Dendritic cell treated with granulocyte-macrophage colony-stimulating factor and Interleukin-4, amounts not matched to agents 40 ng/mL and 50 ng/mL, for 4 days (primary cell): Measurements from ENCODE around the gene NXPH1.

ENCODE experiments used
- H3K27ac Mint-ChIP-seq: one replicate; pipeline ENCODE4 v1.8.0; 2022; ENCODE audit warnings: mild to moderate bottlenecking, mixed read lengths
- H3K27me3 Mint-ChIP-seq: one replicate; pipeline ENCODE4 v1.8.0; 2022; ENCODE audit warnings: mild to moderate bottlenecking, mixed read lengths
- H3K36me3 Mint-ChIP-seq: one replicate; pipeline ENCODE4 v1.8.0; 2022; ENCODE audit warnings: low read depth, mixed read lengths
- H3K4me1 Mint-ChIP-seq: one replicate; pipeline ENCODE4 v1.8.0; 2022; ENCODE audit warnings: low read depth, mixed read lengths
- H3K4me3 Mint-ChIP-seq: one replicate; pipeline ENCODE4 v1.8.0; 2022; ENCODE audit warnings: mild to moderate bottlenecking, moderate library complexity, mixed read lengths
- H3K9me3 Mint-ChIP-seq: one replicate; pipeline ENCODE4 v1.8.0; 2022; ENCODE audit warnings: mixed read lengths
- intact Hi-C: fragments of 100-400 bp; cut with micrococcal nuclease; formaldehyde crosslinking; loops from one replicate; pipeline ENCODE4 v1.15.0; 2022

The NXPH1 gene

GRCh38 chr7:8422177-8422576 is 11.2 kb upstream of the NXPH1 start:
- intact Hi-C loops = no loop called here
- no peaks in the 10 kb centered on the region for H3K27me3 Mint-ChIP-seq
- H3K27ac Mint-ChIP-seq = no peak overlapping the region
- H3K36me3 Mint-ChIP-seq = no peaks in the 10 kb centered on the region
- no peaks in the 10 kb centered on the region for H3K9me3 Mint-ChIP-seq
- no peak overlapping the region for H3K4me3 Mint-ChIP-seq
- H3K4me1 Mint-ChIP-seq = no peaks in the 10 kb centered on the region

- H3K9me3 Mint-ChIP-seq = no peaks in the 10 kb centered on the region
- H3K27me3 Mint-ChIP-seq = no peaks in the 10 kb centered on the region
- H3K36me3 Mint-ChIP-seq = no peaks in the 10 kb centered on the region
- no peak overlapping the region for H3K27ac Mint-ChIP-seq
- H3K4me1 Mint-ChIP-seq = no peaks in the 10 kb centered on the region
- H3K4me3 Mint-ChIP-seq = no peak overlapping the region
- intact Hi-C loops = no loop called here
Measured at GRCh38 chr7:8423057-8423456, 10.4 kb upstream of the NXPH1 start.

- Mint-ChIP-seq H3K4me1 (no peaks in the 10 kb centered on the region), H3K9me3 (no peaks in the 10 kb centered on the region), H3K27me3 (peaks cover 1% of the 10 kb centered on the region), H3K36me3 (no peaks in the 10 kb centered on the region), H3K4me3 (no peak overlapping the region), H3K27ac (no peak overlapping the region)
- intact Hi-C loops = no loop called here
Measured at GRCh38 chr7:8425223-8425622, 8.2 kb upstream of the NXPH1 start.

- intact Hi-C loops = no loop called here
- Mint-ChIP-seq H3K27ac (no peak overlapping the region), H3K9me3 (no peaks in the 10 kb centered on the region), H3K4me3 (no peak overlapping the region), H3K36me3 (no peaks in the 10 kb centered on the region), H3K27me3 (peaks cover 36% of the 10 kb centered on the region), H3K4me1 (peaks cover 6% of the 10 kb centered on the region)
Measured at GRCh38 chr7:8430643-8431042, 2.8 kb upstream of the NXPH1 start.

- Mint-ChIP-seq H3K4me1 (peaks cover 6% of the 10 kb centered on the region), H3K4me3 (no peak overlapping the region), H3K36me3 (no peaks in the 10 kb centered on the region), H3K27ac (no peak overlapping the region), H3K27me3 (peaks cover 60% of the 10 kb centered on the region), H3K9me3 (no peaks in the 10 kb centered on the region)
- intact Hi-C loops = no loop called here
Measured at GRCh38 chr7:8434290-8435002, 1.0 kb downstream of the NXPH1 start.

GRCh38 chr7:8435095-8435494 is 1.7 kb downstream of the NXPH1 start:
- Mint-ChIP-seq H3K4me3 (no peak overlapping the region), H3K27me3 (peaks cover 65% of the 10 kb centered on the region), H3K27ac (no peak overlapping the region), H3K36me3 (no peaks in the 10 kb centered on the region), H3K4me1 (peaks cover 6% of the 10 kb centered on the region), H3K9me3 (no peaks in the 10 kb centered on the region)
- intact Hi-C loops = no loop called here

- H3K27me3 Mint-ChIP-seq = peaks cover 71% of the 10 kb centered on the region
- peaks cover 6% of the 10 kb centered on the region for H3K4me1 Mint-ChIP-seq
- H3K27ac Mint-ChIP-seq = no peak overlapping the region
- intact Hi-C loops = no loop called here
- no peak overlapping the region for H3K4me3 Mint-ChIP-seq
- no peaks in the 10 kb centered on the region for H3K36me3 Mint-ChIP-seq
- no peaks in the 10 kb centered on the region for H3K9me3 Mint-ChIP-seq
Measured at GRCh38 chr7:8435590-8436545, 2.5 kb downstream of the NXPH1 start.

GRCh38 chr7:8436965-8437364 is 3.6 kb downstream of the NXPH1 start:
- H3K27ac Mint-ChIP-seq = no peak overlapping the region
- H3K27me3 Mint-ChIP-seq = peaks cover 81% of the 10 kb centered on the region
- H3K9me3 Mint-ChIP-seq = no peaks in the 10 kb centered on the region
- peaks cover 6% of the 10 kb centered on the region for H3K4me1 Mint-ChIP-seq
- no peak overlapping the region for H3K4me3 Mint-ChIP-seq
- H3K36me3 Mint-ChIP-seq = no peaks in the 10 kb centered on the region
- intact Hi-C loops = no loop called here

- Mint-ChIP-seq H3K9me3 (no peaks in the 10 kb centered on the region), H3K27me3 (peaks cover 83% of the 10 kb centered on the region), H3K4me3 (no peak overlapping the region), H3K36me3 (no peaks in the 10 kb centered on the region), H3K4me1 (peaks cover 10% of the 10 kb centered on the region), H3K27ac (no peak overlapping the region)
- intact Hi-C loops = no loop called here
Measured at GRCh38 chr7:8437606-8438005, 4.2 kb downstream of the NXPH1 start.

GRCh38 chr7:8440670-8441069 is 7.3 kb downstream of the NXPH1 start:
- no peak overlapping the region for H3K4me3 Mint-ChIP-seq
- no peaks in the 10 kb centered on the region for H3K36me3 Mint-ChIP-seq
- H3K4me1 Mint-ChIP-seq = peaks cover 10% of the 10 kb centered on the region
- H3K9me3 Mint-ChIP-seq = no peaks in the 10 kb centered on the region
- intact Hi-C loops = no loop called here
- no peak overlapping the region for H3K27ac Mint-ChIP-seq
- H3K27me3 Mint-ChIP-seq = peaks cover 79% of the 10 kb centered on the region

- H3K4me3 Mint-ChIP-seq = no peak overlapping the region
- no peaks in the 10 kb centered on the region for H3K9me3 Mint-ChIP-seq
- intact Hi-C loops = no loop called here
- no peaks in the 10 kb centered on the region for H3K36me3 Mint-ChIP-seq
- H3K4me1 Mint-ChIP-seq = peaks cover 10% of the 10 kb centered on the region
- H3K27me3 Mint-ChIP-seq = peaks cover 72% of the 10 kb centered on the region
- no peak overlapping the region for H3K27ac Mint-ChIP-seq
Measured at GRCh38 chr7:8441106-8441965, 7.9 kb downstream of the NXPH1 start.

GRCh38 chr7:8442051-8442813 is 8.8 kb downstream of the NXPH1 start:
- no peaks in the 10 kb centered on the region for H3K36me3 Mint-ChIP-seq
- no peaks in the 10 kb centered on the region for H3K9me3 Mint-ChIP-seq
- H3K27ac Mint-ChIP-seq = no peak overlapping the region
- peaks cover 63% of the 10 kb centered on the region for H3K27me3 Mint-ChIP-seq
- H3K4me1 Mint-ChIP-seq = peaks cover 10% of the 10 kb centered on the region
- no peak overlapping the region for H3K4me3 Mint-ChIP-seq
- intact Hi-C loops = no loop called here

GRCh38 chr7:8442814-8443304 is 9.4 kb downstream of the NXPH1 start:
- peaks cover 57% of the 10 kb centered on the region for H3K27me3 Mint-ChIP-seq
- no peaks in the 10 kb centered on the region for H3K9me3 Mint-ChIP-seq
- intact Hi-C loops = no loop called here
- H3K36me3 Mint-ChIP-seq = no peaks in the 10 kb centered on the region
- H3K4me3 Mint-ChIP-seq = no peak overlapping the region
- H3K27ac Mint-ChIP-seq = no peak overlapping the region
- peaks cover 10% of the 10 kb centered on the region for H3K4me1 Mint-ChIP-seq
